22Rv1 (cell line): ENCODE measurements around the gene TNK1.

Experiments used
- H3K27ac ChIP-seq: fragments of 450-650 bp; 2 replicates; pipeline ENCODE4 v1.5.1; 2017
- ZFX ChIP-seq: fragments of 450-650 bp; IDR thresholded peaks from 2 replicates; pipeline ENCODE4 v1.6.1; 2017; ENCODE audit warnings: antibody characterized with exemption, borderline replicate concordance
- TF ChIP-seq, protein P1 (sequence below): fragments of 450-650 bp; IDR thresholded peaks from 2 replicates; pipeline ENCODE4 v1.5.1; 2017; ENCODE audit warnings: mild to moderate bottlenecking

Gene TNK1

DNA sequence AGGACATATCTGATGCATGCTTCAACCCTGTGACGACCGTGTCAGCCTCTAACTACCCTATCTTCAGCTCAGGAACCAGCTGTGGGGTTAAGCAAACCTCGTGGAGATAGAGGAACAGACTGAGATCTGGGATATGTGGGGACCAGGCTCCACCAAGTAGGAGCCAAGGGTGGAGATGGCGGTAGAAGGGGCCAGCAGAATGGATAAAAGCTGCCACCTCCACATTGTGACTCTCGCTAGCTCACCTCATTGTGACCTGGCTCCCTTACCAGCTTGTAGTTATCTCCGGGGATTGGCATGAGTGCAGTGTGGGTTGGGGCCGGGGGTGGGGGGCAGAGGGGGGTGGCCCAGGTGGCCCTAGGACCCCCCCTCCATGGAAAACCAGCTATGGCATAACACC is 44.4 kb downstream of the TNK1 start, which contains the start of gene SPEM2:
Gene SPEM2, plus strand, starts transcription at position 301 of the 400 bp plus-strand sequence. Its CDS starts 73 bp downstream, at position 374.
- H3K27ac ChIP-seq, result no peak within 1 kb of the TSS
- TF ChIP-seq, protein P1, sequence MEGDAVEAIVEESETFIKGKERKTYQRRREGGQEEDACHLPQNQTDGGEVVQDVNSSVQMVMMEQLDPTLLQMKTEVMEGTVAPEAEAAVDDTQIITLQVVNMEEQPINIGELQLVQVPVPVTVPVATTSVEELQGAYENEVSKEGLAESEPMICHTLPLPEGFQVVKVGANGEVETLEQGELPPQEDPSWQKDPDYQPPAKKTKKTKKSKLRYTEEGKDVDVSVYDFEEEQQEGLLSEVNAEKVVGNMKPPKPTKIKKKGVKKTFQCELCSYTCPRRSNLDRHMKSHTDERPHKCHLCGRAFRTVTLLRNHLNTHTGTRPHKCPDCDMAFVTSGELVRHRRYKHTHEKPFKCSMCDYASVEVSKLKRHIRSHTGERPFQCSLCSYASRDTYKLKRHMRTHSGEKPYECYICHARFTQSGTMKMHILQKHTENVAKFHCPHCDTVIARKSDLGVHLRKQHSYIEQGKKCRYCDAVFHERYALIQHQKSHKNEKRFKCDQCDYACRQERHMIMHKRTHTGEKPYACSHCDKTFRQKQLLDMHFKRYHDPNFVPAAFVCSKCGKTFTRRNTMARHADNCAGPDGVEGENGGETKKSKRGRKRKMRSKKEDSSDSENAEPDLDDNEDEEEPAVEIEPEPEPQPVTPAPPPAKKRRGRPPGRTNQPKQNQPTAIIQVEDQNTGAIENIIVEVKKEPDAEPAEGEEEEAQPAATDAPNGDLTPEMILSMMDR, result no peak
- TF ChIP-seq ZFX, result no peak

DNA sequence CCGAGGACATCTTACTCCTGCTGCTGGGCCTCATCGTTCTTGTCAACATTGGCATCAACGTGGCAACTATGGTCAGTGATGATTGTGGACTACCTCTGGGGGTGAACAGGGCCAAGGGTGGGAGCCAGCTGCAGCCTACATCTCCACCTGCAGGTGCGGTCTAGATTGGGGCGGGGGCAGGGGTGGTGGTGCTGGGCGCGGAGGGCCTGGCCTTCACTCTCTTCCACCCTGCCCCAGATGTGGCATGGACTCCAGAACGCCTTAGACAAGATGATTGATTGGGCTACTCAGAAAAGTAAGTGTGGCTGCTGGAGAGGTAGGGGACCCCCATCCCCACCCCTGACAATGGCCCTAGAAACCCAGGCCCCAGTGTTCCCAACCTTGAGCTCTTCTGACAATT is 44.9 kb downstream of the TNK1 start:
- TF ChIP-seq ZFX, result no peak
- TF ChIP-seq, protein P1, result no peak
- H3K27ac ChIP-seq, result no peak overlapping the region

DNA sequence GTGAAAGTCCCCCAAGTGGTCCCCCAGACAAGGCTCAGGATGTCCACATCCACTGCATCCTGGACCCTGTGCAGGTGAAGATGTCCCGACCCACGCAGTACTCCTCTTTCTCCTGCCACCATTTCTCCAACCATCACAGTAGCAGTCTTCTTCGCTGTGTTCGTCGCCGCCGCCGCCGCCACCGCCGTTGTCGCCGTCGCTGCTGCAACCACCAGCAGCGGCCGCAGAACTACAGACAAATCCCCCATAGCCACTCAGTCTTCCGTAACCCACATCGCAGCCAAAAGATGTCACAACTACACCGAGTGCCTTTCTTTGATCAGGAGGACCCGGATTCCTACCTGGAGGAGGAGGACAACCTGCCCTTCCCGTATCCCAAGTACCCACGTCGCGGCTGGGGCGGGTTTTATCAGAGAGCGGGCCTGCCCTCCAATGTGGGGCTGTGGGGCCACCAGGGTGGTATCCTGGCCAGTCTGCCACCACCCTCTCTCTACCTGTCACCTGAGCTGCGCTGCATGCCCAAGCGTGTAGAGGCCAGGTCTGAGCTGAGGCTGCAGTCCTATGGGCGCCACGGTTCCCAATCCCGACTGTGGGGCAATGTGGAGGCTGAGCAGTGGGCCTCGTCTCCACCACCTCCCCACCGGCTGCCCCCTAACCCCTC is 45.4 kb downstream of the TNK1 start:
- no peak for TF ChIP-seq ZFX
- TF ChIP-seq, protein P1, result no peak

DNA sequence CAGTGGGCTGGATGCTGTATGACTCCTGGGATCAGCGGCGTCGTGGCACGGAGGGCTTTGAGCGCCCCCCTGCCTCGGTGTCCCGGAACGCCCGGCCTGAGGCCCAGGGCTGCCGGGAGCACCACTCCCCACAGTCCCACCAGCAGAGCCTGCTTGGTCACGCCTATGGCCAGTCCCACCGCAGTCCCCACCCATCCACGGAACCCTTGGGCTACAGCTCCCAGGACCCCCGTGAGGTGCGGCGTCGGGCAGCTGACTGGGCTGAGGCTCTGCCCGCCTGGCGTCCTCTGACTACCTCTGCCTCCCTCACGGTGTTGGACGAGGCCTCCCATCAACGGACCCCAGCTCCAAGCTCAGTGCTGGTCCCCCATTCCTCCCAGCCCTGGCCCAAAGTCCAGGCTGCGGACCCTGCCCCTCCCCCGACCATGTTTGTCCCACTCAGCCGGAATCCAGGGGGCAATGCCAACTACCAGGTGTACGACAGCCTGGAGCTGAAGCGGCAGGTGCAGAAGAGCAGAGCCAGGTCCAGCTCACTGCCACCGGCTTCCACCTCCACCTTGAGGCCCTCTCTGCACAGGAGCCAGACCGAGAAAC is 46.1 kb downstream of the TNK1 start:
- H3K27ac ChIP-seq, result no peak overlapping the region
- TF ChIP-seq, protein P1, result no peak
- TF ChIP-seq ZFX, result no peak

More for the DNA sequence above, 45.4 kb downstream of the TNK1 start:
- H3K27ac ChIP-seq, result no peak overlapping the region

DNA sequence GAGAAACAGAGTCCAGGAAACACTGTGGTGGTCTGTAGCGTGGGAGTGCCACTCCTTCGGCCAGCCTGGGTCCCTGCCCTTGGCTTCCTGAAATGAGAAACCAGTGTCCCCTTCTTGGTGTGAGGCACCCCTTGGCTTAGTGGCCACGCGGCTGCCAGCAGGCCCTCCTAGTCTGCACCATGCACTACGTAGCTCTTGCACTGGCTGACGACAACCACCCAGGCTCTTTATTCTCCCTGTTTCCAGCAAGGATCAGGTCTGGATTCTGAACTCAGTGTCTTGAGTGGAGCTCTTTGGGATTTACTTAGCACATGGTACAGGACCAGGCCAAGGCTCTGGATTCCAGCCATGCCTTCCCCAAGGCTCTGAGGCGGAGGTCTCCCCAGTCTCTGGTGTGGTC is 46.7 kb downstream of the TNK1 start:
- H3K27ac ChIP-seq, result no peak overlapping the region
- no peak for TF ChIP-seq ZFX
- TF ChIP-seq, protein P1, result no peak

DNA sequence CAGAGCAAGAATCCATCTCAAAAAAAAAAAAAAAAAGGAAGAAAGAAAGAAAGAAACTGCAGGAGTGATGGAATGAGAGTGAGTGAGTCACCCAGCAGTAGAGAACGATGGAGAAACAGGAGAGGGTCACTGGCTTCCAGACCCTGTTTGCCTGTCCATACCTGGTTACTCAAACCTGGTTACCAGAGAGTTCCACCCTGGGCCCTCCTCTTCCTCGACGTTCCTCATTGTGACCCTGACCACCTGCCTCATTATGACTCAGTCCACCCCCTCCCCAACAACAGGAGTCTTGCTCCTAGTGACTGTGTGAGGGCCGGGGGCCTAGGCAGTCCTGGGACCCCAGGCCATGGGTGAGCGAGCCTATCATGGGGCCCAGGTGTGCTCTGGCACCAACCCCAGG is 47.7 kb downstream of the TNK1 start, which contains the start of gene SPEM3:
Gene SPEM3, plus strand, starts transcription at position 301 of the 400 bp plus-strand sequence. Its CDS starts 46 bp downstream, at position 347.
- TF ChIP-seq, protein P1, result no peak
- no peak for TF ChIP-seq ZFX
- no peak within 1 kb of the TSS for H3K27ac ChIP-seq

DNA sequence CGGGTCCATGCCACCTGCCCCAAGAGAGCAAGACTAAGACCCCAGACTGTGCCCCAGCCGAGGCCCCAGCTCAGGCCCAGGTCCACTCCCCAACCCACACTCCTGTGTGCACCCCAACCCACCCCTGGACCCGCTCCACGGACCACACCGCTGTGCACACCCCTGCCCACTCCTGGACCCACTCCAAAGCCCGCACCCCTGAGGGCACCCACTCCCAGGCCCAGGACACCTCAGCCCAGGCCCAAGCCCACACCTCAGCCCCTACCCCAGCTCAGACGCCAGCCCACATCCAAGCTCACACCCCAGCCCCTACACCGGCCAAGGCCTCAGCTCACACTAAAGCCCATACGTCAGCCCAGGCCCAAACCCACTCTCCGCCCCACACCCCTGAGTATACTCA is 48.8 kb downstream of the TNK1 start:
- TF ChIP-seq ZFX, result no peak
- TF ChIP-seq, protein P1, result no peak
- no peak overlapping the region for H3K27ac ChIP-seq
